ENCODE data around the gene SLC39A9. TPM values are rescaled to one million over a fixed set of nuclear protein-coding genes. Genes with fewer than 3 reads are reported as not detected.

The SLC39A9 gene
- total and polyA plus RNA-seq, 2 of the 13 experiments (the other 11 are each of a cell fraction or from before 2014, with no cell fraction given) = 46.6 to 69.5 TPM

DNA sequence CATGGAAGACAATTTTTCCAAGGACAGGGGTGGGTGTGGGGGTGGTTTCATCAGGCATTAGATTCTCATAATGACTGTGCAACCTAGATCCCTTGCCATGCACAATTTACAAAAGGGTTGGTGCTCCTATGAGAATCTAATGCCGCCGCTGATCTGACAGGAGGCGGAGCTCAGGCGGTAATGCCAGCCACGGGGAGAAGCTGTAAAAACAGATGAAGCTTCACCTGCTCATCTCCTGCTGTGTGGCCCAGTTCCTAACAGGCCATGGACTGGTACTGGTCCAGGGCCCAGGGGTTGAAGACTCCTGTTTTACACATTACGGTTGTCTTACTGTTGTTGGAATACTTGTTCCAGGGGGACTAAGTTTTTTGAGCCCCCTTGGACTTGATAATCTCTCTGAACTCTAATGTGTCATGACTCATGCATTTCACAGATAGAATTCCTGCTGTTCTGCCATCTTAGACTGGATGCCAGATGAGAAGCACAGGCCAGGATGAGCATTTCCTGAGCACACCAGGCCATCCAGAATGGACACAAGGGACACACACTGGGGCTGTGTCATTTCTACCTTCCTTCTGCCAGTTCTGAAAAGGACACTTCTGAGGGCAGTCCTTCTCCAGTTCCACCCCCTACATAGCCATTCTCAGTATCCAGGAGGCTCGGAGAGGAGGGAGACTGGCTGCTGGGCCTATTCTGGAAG is 91.9 kb downstream of the SLC39A9 start:
- H3K27me3 ChIP-seq (ENCODE audit: control insufficient read depth in 1 of 2, insufficient read depth in 2 of 2, low read length in 2 of 2) = peaks cover 1 to 36% of the 10 kb centered on the region in 2 experiments; a peak in 4 of 5 replicates
- BruUV-seq (replicated peaks) = no TSS peak
- H3K36me3 ChIP-seq (replicated peaks in 1 of 2; ENCODE audit: control insufficient read depth in 1 of 2, insufficient read depth in 2 of 2, low read length in 2 of 2) = no peaks in the 10 kb centered on the region
- H3K4me3 ChIP-seq (replicated peaks in 1 of 3; ENCODE audit: insufficient read depth in 1 of 3, low read depth in 2 of 3, low read length in 3 of 3) = no peak overlapping the region
- POLR2A ChIA-PET = no interaction called here
- CTCF ChIA-PET (ENCODE audit: low intra/inter-chr PET ratio, low total read pairs) = no interaction called here
- no peak overlapping the region for H3K4me2 ChIP-seq (ENCODE audit: low read depth, low read length)
- no peaks in the 10 kb centered on the region for H3K4me1 ChIP-seq (ENCODE audit: insufficient read depth, low read length)
- H3K79me2 ChIP-seq (ENCODE audit: insufficient read depth, low read length) = no peaks in the 10 kb centered on the region
- ATAC-seq = no peak
- H2AFZ ChIP-seq (ENCODE audit: low read length) = no peak overlapping the region
- H4K20me1 ChIP-seq (ENCODE audit: insufficient read depth, low read length) = no peaks in the 10 kb centered on the region
- no peak overlapping the region for H3K27ac ChIP-seq (ENCODE audit: extremely low read length, insufficient read depth, low read length)
- FAIRE-seq = no peak
- no peak for DNase-seq (ENCODE audit: low spot score)
- H3K9ac ChIP-seq (ENCODE audit: insufficient read depth, low read depth, low read length) = no peak overlapping the region
- in situ Hi-C loops (cut with HindIII; ENCODE audit: extremely low pct_ligation_motif_present, low pct_unique_long_range_greater_than_20kb) = no loop called here
- TF ChIP-seq KLF9 (CRISPR knock-in tag; IDR thresholded peaks at IDR 0.05; ENCODE audit: low read depth) (no peak), HES4 (CRISPR knock-in tag; IDR thresholded peaks at IDR 0.05; ENCODE audit: borderline replicate concordance) (no peak), MAFG (CRISPR knock-in tag; IDR thresholded peaks at IDR 0.05) (no peak), ZNF788 (CRISPR knock-in tag; IDR thresholded peaks at IDR 0.05; ENCODE audit: borderline replicate concordance) (no peak), ZNF121 (CRISPR knock-in tag; IDR thresholded peaks at IDR 0.05) (no peak), POLR2AphosphoS5 (IDR thresholded peaks at IDR 0.05; ENCODE audit: low read depth, low read length) (no peak)
- TF ChIP-seq, protein P1, sequence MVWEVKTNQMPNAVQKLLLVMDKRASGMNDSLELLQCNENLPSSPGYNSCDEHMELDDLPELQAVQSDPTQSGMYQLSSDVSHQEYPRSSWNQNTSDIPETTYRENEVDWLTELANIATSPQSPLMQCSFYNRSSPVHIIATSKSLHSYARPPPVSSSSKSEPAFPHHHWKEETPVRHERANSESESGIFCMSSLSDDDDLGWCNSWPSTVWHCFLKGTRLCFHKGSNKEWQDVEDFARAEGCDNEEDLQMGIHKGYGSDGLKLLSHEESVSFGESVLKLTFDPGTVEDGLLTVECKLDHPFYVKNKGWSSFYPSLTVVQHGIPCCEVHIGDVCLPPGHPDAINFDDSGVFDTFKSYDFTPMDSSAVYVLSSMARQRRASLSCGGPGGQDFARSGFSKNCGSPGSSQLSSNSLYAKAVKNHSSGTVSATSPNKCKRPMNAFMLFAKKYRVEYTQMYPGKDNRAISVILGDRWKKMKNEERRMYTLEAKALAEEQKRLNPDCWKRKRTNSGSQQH (CRISPR knock-in tag; IDR thresholded peaks at IDR 0.05; ENCODE audit: low read depth) = no peak
- TF ChIP-seq, protein P2, sequence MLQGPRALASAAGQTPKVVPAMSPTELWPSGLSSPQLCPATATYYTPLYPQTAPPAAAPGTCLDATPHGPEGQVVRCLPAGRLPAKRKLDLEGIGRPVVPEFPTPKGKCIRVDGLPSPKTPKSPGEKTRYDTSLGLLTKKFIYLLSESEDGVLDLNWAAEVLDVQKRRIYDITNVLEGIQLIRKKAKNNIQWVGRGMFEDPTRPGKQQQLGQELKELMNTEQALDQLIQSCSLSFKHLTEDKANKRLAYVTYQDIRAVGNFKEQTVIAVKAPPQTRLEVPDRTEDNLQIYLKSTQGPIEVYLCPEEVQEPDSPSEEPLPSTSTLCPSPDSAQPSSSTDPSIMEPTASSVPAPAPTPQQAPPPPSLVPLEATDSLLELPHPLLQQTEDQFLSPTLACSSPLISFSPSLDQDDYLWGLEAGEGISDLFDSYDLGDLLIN (CRISPR knock-in tag; IDR thresholded peaks at IDR 0.05; ENCODE audit: borderline replicate concordance) = no peak
- no peaks in the 10 kb centered on the region for H3K9me3 ChIP-seq (ENCODE audit: low read length)
- WGBS (ENCODE audit: low lambda C conversion rate) = 50% methylated on average over 2 of the region's 7 CpGs
- intact Hi-C loops (cut with micrococcal nuclease; ENCODE audit: unreplicated experiment) = no loop called here

Data from HepG2 (cell line).